A673 (cell line): ENCODE data around the gene RMRP.

ENCODE experiments used
- EZH2 ChIP-seq: fragments of 200-600 bp; sonication (generic); IDR thresholded peaks from 2 replicates; pipeline ENCODE4 v1.6.1; 2017; ENCODE audit warnings: borderline replicate concordance, low read depth, mild to moderate bottlenecking, mixed read lengths, antibody characterized with exemption, low read length; ENCODE audit not compliant: poor library complexity, severe bottlenecking
- TF ChIP-seq, protein P1 (sequence below): fragments of 300-800, 200-600 bp; sonication (generic); conservative IDR thresholded peaks from 2 replicates; pipeline ENCODE4 v1.5.1; 2017; ENCODE audit warnings: low read depth, mild to moderate bottlenecking, antibody characterized with exemption, low read length, moderate library complexity, mixed read lengths

DNA sequence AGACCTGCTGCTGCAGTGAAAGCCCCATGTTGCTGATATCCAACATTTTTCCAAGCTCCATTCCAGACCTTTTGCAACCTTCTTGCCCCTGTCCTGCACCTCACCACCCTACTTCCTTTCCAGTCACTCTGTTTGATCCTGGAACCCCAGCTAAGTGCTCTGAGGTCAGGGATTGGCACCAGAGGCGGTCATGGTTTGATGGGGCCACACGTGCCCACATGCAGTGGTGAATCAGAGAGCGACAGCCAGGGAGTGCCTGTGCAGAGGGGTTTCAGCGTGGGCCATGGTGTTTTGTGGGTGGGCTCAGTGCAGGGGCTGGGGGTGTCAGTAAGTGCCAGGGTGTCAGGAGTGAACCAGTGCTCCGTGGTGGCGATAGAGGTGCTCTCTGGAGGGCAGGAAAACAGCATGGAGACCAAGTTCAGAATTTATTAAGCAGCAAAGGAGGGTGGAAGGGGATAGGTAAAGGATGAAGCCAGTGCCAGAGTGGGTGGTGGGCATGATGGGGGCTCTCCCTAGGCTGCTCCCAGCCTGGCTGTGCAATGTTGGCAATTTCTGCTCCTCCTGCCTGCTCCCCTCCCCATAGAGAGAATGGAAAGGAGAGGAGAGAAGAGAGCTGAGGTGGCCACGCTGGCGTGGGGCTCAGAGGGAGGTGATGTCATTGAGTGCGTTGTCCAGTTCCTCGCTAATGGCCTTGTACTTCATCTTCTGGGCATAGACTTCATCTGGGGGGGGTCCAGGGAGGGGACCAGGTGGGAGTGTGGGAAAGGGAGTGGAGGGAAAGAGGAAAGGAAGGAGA is 24.9 kb upstream of the RMRP start:
- TF ChIP-seq, protein P1, sequence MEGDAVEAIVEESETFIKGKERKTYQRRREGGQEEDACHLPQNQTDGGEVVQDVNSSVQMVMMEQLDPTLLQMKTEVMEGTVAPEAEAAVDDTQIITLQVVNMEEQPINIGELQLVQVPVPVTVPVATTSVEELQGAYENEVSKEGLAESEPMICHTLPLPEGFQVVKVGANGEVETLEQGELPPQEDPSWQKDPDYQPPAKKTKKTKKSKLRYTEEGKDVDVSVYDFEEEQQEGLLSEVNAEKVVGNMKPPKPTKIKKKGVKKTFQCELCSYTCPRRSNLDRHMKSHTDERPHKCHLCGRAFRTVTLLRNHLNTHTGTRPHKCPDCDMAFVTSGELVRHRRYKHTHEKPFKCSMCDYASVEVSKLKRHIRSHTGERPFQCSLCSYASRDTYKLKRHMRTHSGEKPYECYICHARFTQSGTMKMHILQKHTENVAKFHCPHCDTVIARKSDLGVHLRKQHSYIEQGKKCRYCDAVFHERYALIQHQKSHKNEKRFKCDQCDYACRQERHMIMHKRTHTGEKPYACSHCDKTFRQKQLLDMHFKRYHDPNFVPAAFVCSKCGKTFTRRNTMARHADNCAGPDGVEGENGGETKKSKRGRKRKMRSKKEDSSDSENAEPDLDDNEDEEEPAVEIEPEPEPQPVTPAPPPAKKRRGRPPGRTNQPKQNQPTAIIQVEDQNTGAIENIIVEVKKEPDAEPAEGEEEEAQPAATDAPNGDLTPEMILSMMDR: no peak
- TF ChIP-seq EZH2: no peak
